Epithelial cell of umbilical artery (primary cell): ENCODE results near the gene FUBP1. TPM values are rescaled to one million over a fixed set of nuclear protein-coding genes. Genes with fewer than 3 reads are reported as not detected.

Source experiments
- total RNA-seq: library from RNA; depleted of rRNA; stranded (reverse); fragments of >200 nt; gene quantifications from 2 replicates; pipeline ENCODE4 v1.2.3, GENCODE V29; 2014

Gene FUBP1
- 121 and 158 TPM in 2 replicates for total RNA-seq

GRCh38 chr1:77978969-77979876 lies at the start of gene FUBP1:
FUBP1 (minus strand) TSS chr1:77979072; CDS start chr1:77979004, 68 bp downstream.

GRCh38 chr1:78004719-78005447 lies 26.0 kb upstream of the FUBP1 start, which contains the start of gene DNAJB4:
DNAJB4 (plus strand) TSS chr1:78004939; CDS start chr1:78005111, 172 bp downstream.

Other genes starting within 250 kb of the FUBP1 start
- gene USP33, start 219.2 kb downstream of the FUBP1 start, total RNA-seq, result 59.1 and 89.1 TPM in 2 replicates
- gene MIGA1, start 199.4 kb downstream of the FUBP1 start, total RNA-seq, result 8.8 and 14.7 TPM in 2 replicates
- gene NEXN, start 90.4 kb downstream of the FUBP1 start, total RNA-seq, result 1.6 and 3.0 TPM in 2 replicates
- 131 and 237 TPM in 2 replicates for gene DNAJB4, start 25.9 kb upstream of the FUBP1 start, total RNA-seq
- gene GIPC2, start 66.9 kb upstream of the FUBP1 start, total RNA-seq, result 12.7 and 29.3 TPM in 2 replicates